GM18499 (cell line): ENCODE data around the gene IQCH.

Experiments used
- ATAC-seq: cut with Tn5 transposase; IDR thresholded peaks from one replicate; pipeline ENCODE4 v1.9.1; 2021; ENCODE audit warnings: moderate number of reproducible peaks; ENCODE audit not compliant: insufficient read depth, unreplicated experiment

Gene IQCH

GRCh38 chr15:67296188-67296587, 41.6 kb downstream of the IQCH start:
- no peak for ATAC-seq

- ATAC-seq, result no peak
Observed at GRCh38 chr15:67296684-67297083, 42.1 kb downstream of the IQCH start.

GRCh38 chr15:67300266-67301025, 45.9 kb downstream of the IQCH start:
- no peak for ATAC-seq

- ATAC-seq, result no peak
Observed at GRCh38 chr15:67303490-67304363, 49.1 kb downstream of the IQCH start.

GRCh38 chr15:67304778-67305177, 50.2 kb downstream of the IQCH start:
- no peak for ATAC-seq

- no peak for ATAC-seq
Observed at GRCh38 chr15:67305506-67305905, 50.9 kb downstream of the IQCH start.

- no peak for ATAC-seq
Observed at GRCh38 chr15:67307156-67307555, 52.6 kb downstream of the IQCH start.

- ATAC-seq, result no peak
Observed at GRCh38 chr15:67307889-67308597, 53.5 kb downstream of the IQCH start.

GRCh38 chr15:67311731-67312130, 57.1 kb downstream of the IQCH start:
- no peak for ATAC-seq

- ATAC-seq, result no peak
Observed at GRCh38 chr15:67319961-67320360, 65.4 kb downstream of the IQCH start.

- no peak for ATAC-seq
Observed at GRCh38 chr15:67321352-67321751, 66.8 kb downstream of the IQCH start.

- no peak for ATAC-seq
Observed at GRCh38 chr15:67322481-67322880, 67.9 kb downstream of the IQCH start.

- no peak for ATAC-seq
Observed at GRCh38 chr15:67327312-67327711, 72.7 kb downstream of the IQCH start.

GRCh38 chr15:67327737-67328136, 73.2 kb downstream of the IQCH start:
- no peak for ATAC-seq

- no peak for ATAC-seq
Observed at GRCh38 chr15:67329984-67330733, 75.6 kb downstream of the IQCH start.

- no peak for ATAC-seq
Observed at GRCh38 chr15:67331676-67332075, 77.1 kb downstream of the IQCH start.

- ATAC-seq, result no peak
Observed at GRCh38 chr15:67335026-67335425, 80.4 kb downstream of the IQCH start.

GRCh38 chr15:67335534-67336222, 81.1 kb downstream of the IQCH start:
- no peak for ATAC-seq

GRCh38 chr15:67340630-67341029, 86.0 kb downstream of the IQCH start:
- no peak for ATAC-seq

- no peak for ATAC-seq
Observed at GRCh38 chr15:67341539-67341938, 87.0 kb downstream of the IQCH start.
